Glutamatergic neuron (in vitro differentiated cells): ENCODE data around the gene COL6A2. TPM values are rescaled to one million over a fixed set of nuclear protein-coding genes. Genes with fewer than 3 reads are reported as not detected.

ENCODE experiments used
- DNase-seq: peaks from one replicate; pipeline ENCODE4 v3.0.0; 2022
- H3K27ac Mint-ChIP-seq: one replicate; pipeline ENCODE4 v1.8.0; 2020; ENCODE audit warnings: mild to moderate bottlenecking, mixed read lengths, inconsistent platforms; ENCODE audit not compliant: unreplicated experiment
- H3K27me3 Mint-ChIP-seq: one replicate; pipeline ENCODE4 v1.8.0; 2020; ENCODE audit warnings: mild to moderate bottlenecking, moderate library complexity, mixed read lengths, inconsistent platforms; ENCODE audit not compliant: unreplicated experiment
- H3K36me3 Mint-ChIP-seq: one replicate; pipeline ENCODE4 v1.8.0; 2020; ENCODE audit warnings: mild to moderate bottlenecking, mixed read lengths, inconsistent platforms; ENCODE audit not compliant: unreplicated experiment
- H3K4me1 Mint-ChIP-seq: one replicate; pipeline ENCODE4 v1.8.0; 2020; ENCODE audit warnings: mild to moderate bottlenecking, low read depth, mixed read lengths, inconsistent platforms; ENCODE audit not compliant: unreplicated experiment
- H3K4me3 Mint-ChIP-seq: one replicate; pipeline ENCODE4 v1.8.0; 2020; ENCODE audit warnings: mild to moderate bottlenecking, mixed read lengths, inconsistent platforms; ENCODE audit not compliant: unreplicated experiment
- H3K9me3 Mint-ChIP-seq: one replicate; pipeline ENCODE4 v1.8.0; 2020; ENCODE audit warnings: mild to moderate bottlenecking, moderate library complexity, mixed read lengths, inconsistent platforms; ENCODE audit not compliant: unreplicated experiment
- CTCF ChIP-seq: fragments of 200-600 bp; sonication (generic); IDR thresholded peaks from one replicate; pipeline ENCODE4 v1.5.0; 2021; ENCODE audit not compliant: partially characterized antibody, unreplicated experiment
- total RNA-seq: library from RNA; stranded (reverse); fragmentation: NEBNext Ultra II Directional; extraction: Animal tissue kit (Norgen Biotek cat#: 25700); gene quantifications from one replicate; pipeline ENCODE4 v1.2.1, GENCODE V29; 2021; ENCODE audit not compliant: unreplicated experiment

Gene COL6A2
- total RNA-seq, 1 donor from 2014 or later = 55.2 TPM

GRCh38 chr21:46061518-46061917 is 36.4 kb upstream of the COL6A2 start:
- Mint-ChIP-seq H3K4me3 (no peak overlapping the region), H3K4me1 (peaks cover 11% of the 10 kb centered on the region), H3K27ac (no peak overlapping the region), H3K9me3 (peaks cover 15% of the 10 kb centered on the region), H3K36me3 (peaks cover 33% of the 10 kb centered on the region), H3K27me3 (peaks cover 10% of the 10 kb centered on the region)
- TF ChIP-seq CTCF = no peak
- no peak for DNase-seq

GRCh38 chr21:46061950-46062349 is 36.0 kb upstream of the COL6A2 start:
- no peak overlapping the region for H3K4me3 Mint-ChIP-seq
- H3K36me3 Mint-ChIP-seq = peaks cover 33% of the 10 kb centered on the region
- H3K4me1 Mint-ChIP-seq = peaks cover 11% of the 10 kb centered on the region
- DNase-seq = no peak
- no peak for TF ChIP-seq CTCF
- peaks cover 15% of the 10 kb centered on the region for H3K9me3 Mint-ChIP-seq
- H3K27ac Mint-ChIP-seq = no peak overlapping the region
- peaks cover 10% of the 10 kb centered on the region for H3K27me3 Mint-ChIP-seq

- DNase-seq = no peak
- peaks cover 14% of the 10 kb centered on the region for H3K4me1 Mint-ChIP-seq
- H3K36me3 Mint-ChIP-seq = peaks cover 33% of the 10 kb centered on the region
- H3K9me3 Mint-ChIP-seq = peaks cover 15% of the 10 kb centered on the region
- no peak overlapping the region for H3K27ac Mint-ChIP-seq
- no peak for TF ChIP-seq CTCF
- no peak overlapping the region for H3K4me3 Mint-ChIP-seq
- H3K27me3 Mint-ChIP-seq = peaks cover 10% of the 10 kb centered on the region
These were observed 35.3 kb upstream of the COL6A2 start for GRCh38 chr21:46062471-46063211.

GRCh38 chr21:46063227-46063626 is 34.7 kb upstream of the COL6A2 start:
- H3K27ac Mint-ChIP-seq = no peak overlapping the region
- H3K4me1 Mint-ChIP-seq = peaks cover 14% of the 10 kb centered on the region
- DNase-seq = no peak

More at GRCh38 chr21:46063227-46063626, 34.7 kb upstream of the COL6A2 start:
- Mint-ChIP-seq H3K27me3 (peaks cover 13% of the 10 kb centered on the region), H3K9me3 (peaks cover 16% of the 10 kb centered on the region), H3K4me3 (no peak overlapping the region), H3K36me3 (peaks cover 31% of the 10 kb centered on the region)
- TF ChIP-seq CTCF = no peak
